ENCODE results near the gene POR. TPM values are rescaled to one million over a fixed set of nuclear protein-coding genes. Genes with fewer than 3 reads are reported as not detected.
A peak's percentile ranks its signal among the peaks of the same experiment; 100 is the strongest.

The POR gene
- total and polyA plus RNA-seq, 2 of the 8 experiments (the other 6 are each of a cell fraction or from before 2014, with no cell fraction given): 98.7 to 144 TPM

DNA sequence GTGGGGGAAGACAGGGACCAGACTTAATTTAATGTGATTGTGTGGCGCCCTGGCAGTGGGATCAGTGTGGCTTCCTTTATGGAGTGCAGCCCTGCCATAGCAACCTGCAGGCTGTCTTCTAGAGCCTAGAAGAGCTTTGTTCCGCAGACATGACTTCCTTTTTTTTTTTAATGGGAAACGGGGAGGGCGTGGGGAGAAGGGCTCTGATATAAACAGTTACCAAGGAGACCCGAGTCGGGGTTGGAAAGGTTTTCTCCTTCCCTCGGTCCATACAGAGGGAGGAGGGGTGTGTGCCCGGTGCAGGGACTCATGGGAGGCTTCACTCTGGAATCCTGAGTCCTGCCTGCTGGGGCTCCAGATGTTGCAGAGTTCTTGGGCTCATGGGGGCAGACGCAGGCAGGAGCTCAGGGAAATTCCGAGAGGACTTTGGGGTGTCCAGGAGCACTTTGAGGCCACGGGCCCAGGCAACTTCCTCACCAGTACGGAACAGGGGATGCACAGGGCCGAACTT, 52.6 kb downstream of the POR start:
- no peak overlapping the region for H2AK5ac ChIP-seq (ENCODE audit: low read depth, low read length)
- no peak overlapping the region for H2AFZ ChIP-seq (ENCODE audit: low read length)
- no peak overlapping the region for H2BK15ac ChIP-seq (ENCODE audit: low read length)
- no peak overlapping the region for H3K56ac ChIP-seq (replicated peaks; ENCODE audit: insufficient read length, low read depth, low read length)
- peaks cover 7% of the 10 kb centered on the region for H3K79me1 ChIP-seq (ENCODE audit: low read depth, low read length)
- no peak overlapping the region; the same call in 1 of the 2 replicates for H4K8ac ChIP-seq (ENCODE audit: extremely low read depth, insufficient read depth, low read length)
- ChIA-PET POLR2A (ENCODE audit: partially characterized antibody) (interaction anchor here (0.6 to 2.0 kb wide), 5 partner anchors 21 to 101 kb away, joined by 3 to 6 read pairs (median 5); partner anchors contain the start of genes MDH2 and STYXL1), CTCF (ENCODE audit: partially characterized antibody) (interaction anchor here (0.6 to 2.9 kb wide), 8 partner anchors 9 to 91 kb away, joined by 3 to 10 read pairs (median 4); no protein-coding TSS in a partner anchor)
- no peaks in the 10 kb centered on the region for H3K23me2 ChIP-seq (ENCODE audit: low read depth, low read length)
- H3K18ac ChIP-seq (ENCODE audit: extremely low read depth, low read length): no peak overlapping the region
- no peak overlapping the region for H3K27ac ChIP-seq (ENCODE audit: low read depth, low read length)
- no peak overlapping the region for H3K4ac ChIP-seq (replicated peaks; ENCODE audit: insufficient read length, low read depth, low read length)
- no peak overlapping the region for H4K91ac ChIP-seq (replicated peaks; ENCODE audit: insufficient read length, low read length)
- FAIRE-seq (no peak), DNase-seq (ENCODE audit: low read depth in 1 of 2, low spot score in 2 of 2) (no peak)
- H3K4me2 ChIP-seq (ENCODE audit: insufficient read depth in 1 of 2, low read depth in 2 of 2, low read length in 2 of 2): no peak overlapping the region
- H3K23ac ChIP-seq (ENCODE audit: insufficient read length): no peak overlapping the region
- no peak overlapping the region for H3K9ac ChIP-seq (replicated peaks in 1 of 4; ENCODE audit: extremely low read depth in 1 of 4, low read depth in 3 of 4, low read length in 3 of 4)
- no peaks in the 10 kb centered on the region for H3K9me3 ChIP-seq (ENCODE audit: insufficient read depth in 2 of 2, low read depth in 1 of 2, low read length in 1 of 2)
- H4K5ac ChIP-seq (ENCODE audit: insufficient read length, low read depth, low read length): no peak overlapping the region
- H3K4me1 ChIP-seq (replicated peaks in 1 of 4; ENCODE audit: control insufficient read depth in 3 of 4, insufficient read depth in 4 of 4, low read length in 3 of 4): 0 out of 7 replicates have a peak, but pooled peaks cover 0 to 2% (median 0%) of the 10 kb centered on the region in 4 experiments
- no peaks in the 10 kb centered on the region for H3K27me3 ChIP-seq (replicated peaks in 1 of 4; ENCODE audit: control insufficient read depth in 3 of 4, extremely low read depth in 1 of 4, insufficient read depth in 3 of 4, low read length in 3 of 4)
- H3K14ac ChIP-seq (ENCODE audit: insufficient read length): no peak overlapping the region
- no peak overlapping the region for H2BK12ac ChIP-seq (ENCODE audit: low read depth, low read length)
- no peak overlapping the region for H3K4me3 ChIP-seq (ENCODE audit: extremely low read depth in 1 of 4, insufficient read depth in 2 of 4, low read depth in 3 of 4, low read length in 4 of 4)
- H2BK5ac ChIP-seq (ENCODE audit: low read depth, low read length): peak overlapping the region; percentile 16; the same call in 1 of the 2 replicates
- H2BK20ac ChIP-seq (ENCODE audit: low read length): no peak overlapping the region
- peaks cover 3 to 19% of the 10 kb centered on the region in 2 experiments for H4K20me1 ChIP-seq (replicated peaks in 1 of 2; ENCODE audit: control insufficient read depth in 1 of 2, insufficient read depth in 2 of 2, low read length in 2 of 2)
- WGBS, 2 experiments (ENCODE audit: extremely low coverage in 1 of 2, insufficient coverage in 1 of 2, insufficient read length in 1 of 2, insufficient replicate concordance in 2 of 2, low coverage in 1 of 2, low lambda C conversion rate in 2 of 2, missing lambda C conversion rate in 1 of 2): 90% methylated on average over 9 of the region's 13 CpGs; no CpG with 5 or more reads in 1 of the 2 experiments
- peaks cover 0 to 13% (median 1%) of the 10 kb centered on the region in 4 experiments; a peak in 4 of 8 replicates for H3K36me3 ChIP-seq (ENCODE audit: control insufficient read depth in 2 of 4, insufficient read depth in 4 of 4, low read length in 3 of 4)
- no peak overlapping the region for H2BK120ac ChIP-seq (replicated peaks; ENCODE audit: low read depth, low read length)
- no peaks in the 10 kb centered on the region for H3K79me2 ChIP-seq (ENCODE audit: control insufficient read depth in 1 of 2, insufficient read depth in 2 of 2, low read length in 2 of 2)
- TF ChIP-seq PHF8 (conservative IDR thresholded peaks at IDR 0.05; ENCODE audit: low read depth, low read length) (no peak), RXRA (IDR thresholded peaks at IDR 0.05; ENCODE audit: insufficient read depth, low read depth, low read length) (no peak)
